ENCODE results near the gene PTPRJ.
"Not testable (repeated sequence)": the region's sequence is repeated elsewhere in the genome, so short reads cannot be mapped to it uniquely, and the experiment has no call there.

PTPRJ gene

DNA sequence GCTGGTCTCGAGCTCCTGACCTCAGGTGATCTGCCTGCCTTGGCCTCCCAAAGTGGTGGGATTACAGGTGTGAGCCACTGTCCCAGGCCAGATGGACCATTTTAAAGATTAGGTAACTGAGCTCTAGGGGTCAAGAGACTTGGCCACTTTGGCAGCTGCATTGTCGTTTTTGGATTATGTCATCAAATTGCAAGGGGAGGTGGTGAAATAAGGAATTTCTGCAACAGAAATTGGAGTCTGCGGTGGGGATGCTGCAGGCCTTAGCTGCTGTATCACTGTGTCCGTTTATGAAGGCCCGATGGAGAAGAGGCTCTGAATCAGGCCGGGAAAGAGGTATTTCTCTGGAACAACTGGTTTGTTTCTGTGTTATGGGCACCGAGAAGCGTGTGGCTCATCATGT, 34.6 kb downstream of the PTPRJ start:
- Mint-ChIP-seq H3K4me1 (ENCODE audit: low read depth) (peaks cover 85% of the 10 kb centered on the region), H3K36me3 (peaks cover 2% of the 10 kb centered on the region), H3K27me3 (no peaks in the 10 kb centered on the region), H3K9me3 (ENCODE audit: low read depth) (no peaks in the 10 kb centered on the region), H3K27ac (peak overlapping the region; percentile 34), H3K4me3 (no peak overlapping the region)

DNA sequence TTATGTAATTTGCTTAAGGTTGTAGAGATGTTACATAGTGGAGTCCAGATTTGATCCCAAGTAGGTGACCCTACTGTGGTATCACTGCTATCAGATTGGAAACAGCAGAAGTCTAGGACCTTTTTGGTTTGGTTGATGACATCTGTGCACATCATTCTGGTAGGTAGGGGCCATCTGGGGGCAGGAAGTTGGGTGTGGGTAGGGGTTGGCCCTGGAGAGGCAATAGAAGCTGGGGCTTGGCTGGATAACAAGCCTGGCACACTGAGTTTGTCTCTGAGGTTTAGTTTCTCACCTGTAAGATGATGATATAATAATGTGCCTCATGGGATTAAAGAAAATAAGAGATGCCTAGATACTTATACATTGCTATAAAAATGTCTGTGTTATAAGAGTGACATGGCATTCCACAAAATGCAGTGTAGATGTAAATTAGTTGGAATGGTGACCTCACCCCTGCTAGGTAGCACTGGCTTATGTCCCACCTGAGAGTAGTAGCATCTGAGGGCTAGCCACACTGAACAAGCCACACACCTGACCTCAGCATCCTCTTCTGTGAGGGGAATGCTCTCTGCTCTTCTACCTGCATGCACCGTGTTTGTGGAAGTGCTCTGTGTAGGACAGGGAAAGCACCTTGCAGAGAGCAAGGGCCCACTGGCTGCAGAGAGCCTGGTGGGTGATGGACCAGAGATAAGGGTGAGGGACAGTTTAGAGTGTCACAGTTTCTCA, 36.9 kb downstream of the PTPRJ start:
- H3K4me3 Mint-ChIP-seq: peak overlapping the region; percentile 33
- peaks cover 2% of the 10 kb centered on the region for H3K36me3 Mint-ChIP-seq
- no peaks in the 10 kb centered on the region for H3K27me3 Mint-ChIP-seq
- H3K27ac Mint-ChIP-seq: peak overlapping the region; percentile 81
- H3K9me3 Mint-ChIP-seq (ENCODE audit: low read depth): no peaks in the 10 kb centered on the region
- H3K4me1 Mint-ChIP-seq (ENCODE audit: low read depth): peaks cover 77% of the 10 kb centered on the region

DNA sequence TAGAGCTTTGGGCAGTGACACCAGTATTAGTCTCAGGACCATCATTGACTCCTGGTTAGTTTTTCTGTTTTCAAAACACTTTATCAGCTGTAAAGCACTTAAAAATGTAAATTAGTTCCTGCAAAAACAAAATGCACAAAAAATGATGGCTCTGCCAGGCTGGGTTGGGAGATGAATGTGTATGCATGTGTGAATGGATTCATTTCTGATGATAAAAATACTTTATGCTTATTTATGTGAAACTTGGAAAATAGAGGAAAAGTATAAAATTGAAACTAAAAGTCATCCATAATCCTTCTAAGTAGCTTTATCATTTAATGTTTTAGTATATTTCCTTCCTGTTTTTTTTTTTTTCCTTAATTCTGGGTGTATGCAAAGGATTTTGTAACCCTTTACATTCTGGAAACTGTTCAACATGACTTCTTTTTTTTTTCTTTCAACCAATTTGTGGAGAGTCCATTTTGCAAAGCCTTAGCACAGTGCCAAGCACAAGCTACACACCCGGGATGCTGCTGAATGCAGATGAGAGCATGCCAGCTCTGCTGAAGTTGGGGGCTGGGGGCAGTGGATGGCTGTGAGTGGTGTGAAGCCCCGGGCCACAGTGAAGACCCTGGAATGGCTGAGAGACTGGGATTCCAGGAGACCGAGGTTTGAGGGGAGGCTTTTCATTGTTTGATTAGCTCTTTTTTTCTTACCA, 37.6 kb downstream of the PTPRJ start:
- Mint-ChIP-seq H3K4me3 (no peak overlapping the region), H3K9me3 (ENCODE audit: low read depth) (no peaks in the 10 kb centered on the region), H3K4me1 (ENCODE audit: low read depth) (peaks cover 75% of the 10 kb centered on the region), H3K27ac (peak overlapping the region; percentile 81), H3K27me3 (no peaks in the 10 kb centered on the region), H3K36me3 (peaks cover 6% of the 10 kb centered on the region)

DNA sequence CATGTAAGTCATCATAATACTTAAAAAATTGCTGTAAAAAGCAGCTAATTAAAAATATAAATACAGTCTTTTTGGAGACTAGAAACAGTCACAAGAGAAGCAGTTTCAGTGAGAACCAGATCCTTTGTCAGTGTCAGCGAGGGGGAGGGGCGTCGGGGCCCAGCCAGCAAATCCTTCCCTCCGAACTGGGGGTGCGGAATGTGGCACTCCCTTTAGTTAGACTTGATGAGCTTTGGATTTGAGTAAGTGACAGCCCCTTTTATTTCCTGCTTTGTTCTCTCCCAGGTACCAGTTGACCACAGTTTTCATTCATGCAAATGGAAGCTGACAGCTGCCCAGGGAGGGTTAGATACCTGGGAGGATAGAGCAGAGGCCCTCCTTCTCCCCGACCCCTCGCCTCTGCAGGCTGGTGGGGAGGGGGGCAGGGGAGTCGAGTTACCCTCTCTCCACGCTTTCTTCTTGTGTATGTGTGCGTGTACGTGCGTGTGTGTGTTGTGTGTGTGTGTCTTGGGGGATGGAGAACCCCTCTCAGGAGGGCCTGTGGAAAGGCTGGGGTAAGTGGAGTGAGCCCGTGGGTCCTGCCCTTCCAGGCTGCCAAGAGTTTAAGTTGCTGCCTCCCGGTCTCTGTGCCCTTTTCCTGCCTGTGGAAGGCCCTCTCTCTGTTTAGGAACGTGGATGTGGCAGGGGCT, 38.3 kb downstream of the PTPRJ start:
- H3K27ac Mint-ChIP-seq: peak overlapping the region; percentile 81

DNA sequence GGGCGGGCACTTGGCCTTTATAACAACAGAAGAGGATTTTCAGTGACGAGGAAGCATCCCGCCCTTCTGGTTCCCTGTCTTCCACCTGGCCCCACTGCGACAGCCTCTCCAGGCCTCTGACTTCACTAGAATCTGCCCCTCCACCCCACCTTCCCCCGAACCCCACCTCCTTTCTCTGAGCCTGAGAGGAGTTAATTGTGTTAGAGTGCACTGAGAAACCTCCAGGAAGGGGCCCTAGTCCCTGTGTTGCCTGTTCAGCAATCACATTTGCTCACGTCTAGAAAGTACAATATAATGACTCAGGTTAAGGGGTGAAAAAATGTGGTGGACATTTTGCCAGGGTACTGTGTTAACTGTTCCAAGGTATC, 38.8 kb downstream of the PTPRJ start:
- Mint-ChIP-seq H3K27ac (peak overlapping the region; percentile 66), H3K36me3 (peaks cover 6% of the 10 kb centered on the region), H3K4me3 (no peak overlapping the region), H3K4me1 (ENCODE audit: low read depth) (peaks cover 63% of the 10 kb centered on the region), H3K9me3 (ENCODE audit: low read depth) (no peaks in the 10 kb centered on the region), H3K27me3 (no peaks in the 10 kb centered on the region)

More for the DNA sequence above, 38.3 kb downstream of the PTPRJ start:
- H3K4me3 Mint-ChIP-seq: no peak overlapping the region
- H3K4me1 Mint-ChIP-seq (ENCODE audit: low read depth): peaks cover 68% of the 10 kb centered on the region
- no peaks in the 10 kb centered on the region for H3K9me3 Mint-ChIP-seq (ENCODE audit: low read depth)
- no peaks in the 10 kb centered on the region for H3K27me3 Mint-ChIP-seq
- peaks cover 6% of the 10 kb centered on the region for H3K36me3 Mint-ChIP-seq

DNA sequence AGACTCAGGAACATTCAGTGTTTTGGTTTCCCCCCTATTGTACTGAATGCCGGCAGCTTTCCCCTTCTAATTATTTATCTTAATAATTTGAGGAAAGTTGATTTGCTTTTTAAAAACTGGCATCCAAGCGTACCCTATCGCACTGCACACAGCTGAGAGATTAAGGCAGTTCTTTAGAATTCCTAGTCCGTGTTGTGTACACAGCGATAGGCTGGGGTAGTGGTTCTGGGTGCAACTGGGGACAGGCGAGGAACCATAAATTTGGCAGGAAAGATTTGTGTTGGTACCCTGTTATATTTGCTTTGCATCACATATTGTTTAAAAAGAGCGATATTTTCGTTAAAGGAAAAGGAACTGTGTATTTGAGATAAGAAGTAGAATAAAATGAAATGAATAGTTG, 39.2 kb downstream of the PTPRJ start:
- H3K4me3 Mint-ChIP-seq: no peak overlapping the region
- H3K27ac Mint-ChIP-seq: peak overlapping the region; percentile 89
- no peaks in the 10 kb centered on the region for H3K9me3 Mint-ChIP-seq (ENCODE audit: low read depth)
- peaks cover 6% of the 10 kb centered on the region for H3K36me3 Mint-ChIP-seq
- peaks cover 61% of the 10 kb centered on the region for H3K4me1 Mint-ChIP-seq (ENCODE audit: low read depth)
- H3K27me3 Mint-ChIP-seq: no peaks in the 10 kb centered on the region

DNA sequence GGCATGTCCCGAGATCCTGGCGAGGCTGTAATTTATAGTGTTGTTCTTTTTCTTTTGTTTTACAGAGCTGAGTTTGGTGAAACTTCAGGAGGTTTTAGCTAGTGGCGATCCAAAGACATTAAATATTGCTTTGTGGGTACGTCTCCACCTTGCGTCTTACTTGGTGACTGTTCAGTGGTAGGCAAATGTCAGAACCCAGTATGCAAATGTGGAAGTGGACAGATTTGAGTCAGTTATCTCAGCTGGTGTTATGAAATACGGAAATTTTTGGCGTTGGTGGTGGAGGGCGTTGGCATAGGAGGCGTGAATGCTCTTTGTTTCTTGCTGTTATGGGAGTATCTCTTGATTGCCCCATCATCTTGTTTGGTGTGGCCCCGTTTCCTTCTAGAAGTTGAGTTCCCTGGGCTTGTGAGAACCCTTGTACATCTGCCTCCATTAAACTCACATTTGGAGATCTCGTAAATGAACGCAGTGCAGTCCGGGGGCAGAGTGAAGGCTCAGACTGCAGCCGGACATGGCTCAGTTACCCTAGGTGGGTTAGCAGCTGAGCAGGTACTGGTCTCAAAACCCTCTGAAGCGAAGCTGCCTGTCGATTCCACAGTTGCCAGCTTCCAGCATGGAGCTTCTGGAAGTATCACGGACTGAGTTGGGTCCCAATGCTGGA, 39.9 kb downstream of the PTPRJ start:
- Mint-ChIP-seq H3K27me3 (no peaks in the 10 kb centered on the region), H3K9me3 (ENCODE audit: low read depth) (no peaks in the 10 kb centered on the region), H3K4me3 (peak overlapping the region; percentile 57), H3K27ac (peak overlapping the region; percentile 89), H3K4me1 (ENCODE audit: low read depth) (peaks cover 55% of the 10 kb centered on the region), H3K36me3 (peaks cover 6% of the 10 kb centered on the region)

DNA sequence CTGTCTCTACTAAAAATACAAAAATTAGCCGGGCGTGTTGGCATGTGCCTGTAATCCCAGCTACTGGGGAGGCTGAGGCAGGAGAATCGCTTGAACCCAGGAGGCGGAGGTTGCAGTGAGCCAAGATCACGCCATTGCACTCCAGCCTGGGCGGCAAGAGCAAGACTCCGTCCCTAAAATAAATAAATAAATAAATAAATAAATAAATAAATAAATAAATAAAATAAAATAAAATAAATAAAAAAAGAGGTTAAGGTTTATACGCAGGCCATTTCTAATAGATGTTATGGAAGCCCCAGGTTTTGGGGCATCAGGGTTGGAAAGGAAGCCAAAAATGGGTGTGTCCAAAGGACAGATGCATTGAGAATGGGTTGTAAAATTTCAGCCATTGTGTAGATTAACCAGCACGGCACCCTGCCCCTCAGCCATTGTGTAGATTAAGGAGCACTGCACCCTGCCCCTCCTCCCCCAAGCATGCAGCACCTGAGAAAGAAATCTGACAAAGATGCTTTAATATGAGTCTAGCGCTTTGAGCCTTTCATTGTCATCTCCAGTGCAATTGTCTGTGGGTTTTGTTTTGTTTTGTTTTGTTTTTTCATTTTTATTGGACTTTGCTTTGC, 41.0 kb downstream of the PTPRJ start:
- H3K4me3 Mint-ChIP-seq; H3K36me3 Mint-ChIP-seq; H3K9me3 Mint-ChIP-seq (ENCODE audit: low read depth); H3K27me3 Mint-ChIP-seq; H3K27ac Mint-ChIP-seq: not testable (repeated sequence)
- peaks cover 48% of the 10 kb centered on the region for H3K4me1 Mint-ChIP-seq (ENCODE audit: low read depth)

DNA sequence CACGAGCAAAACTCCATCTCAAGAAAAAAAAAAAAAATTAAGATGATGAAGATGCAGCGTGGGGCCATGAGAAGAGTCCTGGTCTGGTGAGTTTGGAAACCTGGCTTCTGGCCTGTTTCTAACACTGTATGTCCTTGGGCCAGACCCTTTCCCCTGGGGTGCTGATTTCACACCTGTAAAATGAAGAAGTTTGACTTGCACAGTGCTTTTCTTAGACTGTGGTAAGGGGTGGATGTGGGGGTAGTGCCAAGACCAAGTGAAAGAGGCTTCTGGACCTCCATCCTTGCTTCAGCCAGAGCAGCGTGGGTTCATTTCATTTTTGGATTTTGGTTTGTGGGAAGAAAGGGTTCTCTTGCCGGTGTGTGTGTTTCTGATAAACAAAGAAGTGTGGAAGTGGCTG, 42.1 kb downstream of the PTPRJ start:
- peaks cover 37% of the 10 kb centered on the region for H3K4me1 Mint-ChIP-seq (ENCODE audit: low read depth)
- peaks cover 6% of the 10 kb centered on the region for H3K36me3 Mint-ChIP-seq
- no peaks in the 10 kb centered on the region for H3K27me3 Mint-ChIP-seq
- peak overlapping the region; percentile 22 for H3K27ac Mint-ChIP-seq
- no peaks in the 10 kb centered on the region for H3K9me3 Mint-ChIP-seq (ENCODE audit: low read depth)
- no peak overlapping the region for H3K4me3 Mint-ChIP-seq

DNA sequence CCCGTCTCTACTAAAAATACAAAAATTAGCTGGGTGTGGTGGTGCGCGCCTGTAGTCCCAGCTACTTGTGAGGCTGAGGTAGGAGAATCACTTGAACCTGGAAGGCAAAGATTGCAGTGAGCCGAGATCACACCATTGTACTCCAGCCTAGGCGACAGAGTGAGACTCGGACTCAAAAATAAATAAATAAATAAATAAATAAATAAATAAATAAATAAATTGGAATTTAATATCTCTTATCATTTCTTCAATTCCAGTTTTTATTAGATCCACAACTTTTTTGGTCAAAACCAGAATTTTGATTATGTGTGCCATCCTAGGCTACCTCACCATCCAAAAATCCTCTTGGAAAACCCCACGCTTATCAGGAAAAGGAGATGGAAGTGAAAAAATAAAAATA, 43.2 kb downstream of the PTPRJ start:
- not testable (repeated sequence) for H3K27ac Mint-ChIP-seq; H3K36me3 Mint-ChIP-seq; H3K27me3 Mint-ChIP-seq; H3K9me3 Mint-ChIP-seq (ENCODE audit: low read depth); H3K4me3 Mint-ChIP-seq
- peaks cover 26% of the 10 kb centered on the region for H3K4me1 Mint-ChIP-seq (ENCODE audit: low read depth)

DNA sequence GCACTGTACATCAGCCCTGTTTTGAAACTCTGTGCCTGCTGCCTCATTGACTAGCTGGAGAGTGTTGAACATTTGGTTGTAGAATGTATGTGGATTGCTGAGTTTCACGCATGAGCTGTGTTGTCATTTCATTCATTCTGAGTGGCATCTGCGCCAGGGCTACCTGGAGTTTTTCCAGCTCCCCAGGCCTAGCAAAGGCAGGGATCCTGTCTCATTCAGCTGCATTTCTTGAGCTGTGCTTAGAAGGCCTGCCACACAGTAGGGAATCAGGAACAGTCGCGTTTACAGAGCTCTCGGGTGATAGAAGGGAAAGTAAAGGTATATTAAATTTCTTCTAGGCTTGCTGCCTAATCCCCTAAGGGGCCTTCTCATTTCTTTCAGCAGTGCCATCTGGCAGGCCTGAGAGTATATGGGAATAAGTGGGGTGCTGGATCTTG, 44.3 kb downstream of the PTPRJ start:
- Mint-ChIP-seq H3K27ac (no peak overlapping the region), H3K27me3 (no peaks in the 10 kb centered on the region), H3K4me1 (ENCODE audit: low read depth) (peaks cover 27% of the 10 kb centered on the region), H3K36me3 (peaks cover 6% of the 10 kb centered on the region), H3K9me3 (ENCODE audit: low read depth) (no peaks in the 10 kb centered on the region), H3K4me3 (no peak overlapping the region)

DNA sequence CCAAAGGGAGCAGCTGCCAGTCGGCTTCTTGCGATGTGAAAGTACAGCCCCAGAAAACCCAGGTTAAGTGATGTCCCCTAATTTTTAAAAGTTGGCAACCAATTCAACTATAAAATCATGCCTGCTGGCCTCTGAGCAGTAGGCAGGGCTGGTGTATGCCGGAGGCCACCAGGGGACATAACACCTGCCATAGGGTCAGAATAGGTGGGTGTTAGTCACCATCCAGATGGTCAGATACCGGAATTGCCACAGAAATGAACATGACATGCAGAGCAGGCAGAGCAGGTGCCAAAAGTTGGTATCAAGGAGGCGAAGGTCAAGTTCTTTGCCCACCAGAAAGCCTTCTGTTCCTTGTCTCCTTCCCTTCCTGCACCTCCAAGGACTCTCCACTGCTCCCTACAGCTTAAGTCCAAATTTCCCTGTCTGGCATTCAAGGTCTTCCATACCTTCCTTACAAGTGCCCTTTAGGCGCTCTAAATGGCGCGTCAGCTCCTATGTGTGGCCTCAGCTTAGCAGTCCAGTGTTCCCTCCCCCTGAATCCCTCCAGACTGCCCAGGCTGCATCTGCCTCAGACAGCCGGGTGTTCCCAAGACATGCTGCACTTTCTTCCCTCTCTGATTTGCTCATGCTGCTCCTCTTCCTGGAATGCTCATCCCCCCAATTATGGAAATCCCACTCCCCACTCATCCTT, 45.1 kb downstream of the PTPRJ start:
- peaks cover 3% of the 10 kb centered on the region for H3K36me3 Mint-ChIP-seq
- no peaks in the 10 kb centered on the region for H3K27me3 Mint-ChIP-seq
- H3K9me3 Mint-ChIP-seq (ENCODE audit: low read depth): no peaks in the 10 kb centered on the region
- no peak overlapping the region for H3K4me3 Mint-ChIP-seq
- H3K4me1 Mint-ChIP-seq (ENCODE audit: low read depth): peaks cover 27% of the 10 kb centered on the region
- peak overlapping the region; percentile 2 for H3K27ac Mint-ChIP-seq

DNA sequence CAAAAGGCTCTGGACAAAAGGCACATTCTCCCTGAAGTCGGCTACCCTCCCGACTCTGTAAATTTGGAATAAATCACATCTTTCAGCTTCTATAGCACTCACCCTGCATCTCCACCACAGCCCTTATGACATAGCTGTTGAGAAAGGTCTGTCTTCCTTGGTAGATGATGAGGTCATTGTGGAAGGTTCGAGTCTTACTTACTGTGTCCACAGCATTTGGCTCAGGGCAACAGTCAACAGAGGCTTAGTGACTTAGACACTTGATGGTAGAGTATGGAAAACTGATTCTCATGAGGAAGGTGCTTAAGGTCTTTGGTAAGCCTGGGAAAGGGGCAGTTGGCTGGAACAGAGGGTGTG, 45.6 kb downstream of the PTPRJ start:
- Mint-ChIP-seq H3K36me3 (peaks cover 3% of the 10 kb centered on the region), H3K9me3 (ENCODE audit: low read depth) (no peaks in the 10 kb centered on the region), H3K27me3 (no peaks in the 10 kb centered on the region), H3K4me1 (ENCODE audit: low read depth) (peaks cover 24% of the 10 kb centered on the region), H3K27ac (peak overlapping the region; percentile 2), H3K4me3 (no peak overlapping the region)

DNA sequence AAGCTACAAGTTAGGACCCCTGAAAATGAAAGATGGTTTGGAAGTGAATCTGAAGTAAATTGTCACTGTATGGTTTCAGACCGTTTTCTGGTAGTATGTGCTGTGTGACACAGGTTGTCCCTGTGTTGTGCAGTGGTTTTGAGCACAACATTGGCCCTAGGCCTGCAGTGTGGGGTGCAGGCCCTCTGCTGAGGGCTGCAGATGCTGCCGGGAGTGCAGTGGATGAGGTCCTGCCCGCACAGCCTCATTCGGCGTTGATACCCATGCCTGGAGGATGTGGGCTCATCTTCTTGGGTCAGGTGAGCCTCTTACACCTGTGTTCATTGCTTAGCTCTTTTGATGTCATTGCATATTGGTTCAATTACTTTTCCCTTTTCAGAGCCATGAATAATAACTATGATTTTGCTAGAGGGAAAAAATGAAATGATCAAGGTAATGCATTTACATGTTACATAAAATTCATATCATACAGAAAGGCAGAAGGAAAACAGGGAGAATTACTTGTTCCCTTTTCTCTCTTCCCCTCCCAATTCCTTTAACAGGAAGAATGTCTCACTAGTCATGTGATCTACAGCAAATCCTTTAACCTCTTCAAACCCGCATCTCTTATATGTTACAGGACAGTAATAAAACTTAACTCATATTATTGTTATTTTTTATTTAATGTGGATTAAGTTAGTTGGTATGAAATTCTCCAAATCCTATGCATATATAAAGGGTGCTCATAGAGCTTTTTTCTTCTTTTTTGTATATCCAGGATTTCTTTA, 48.7 kb downstream of the PTPRJ start:
- no peaks in the 10 kb centered on the region for H3K9me3 Mint-ChIP-seq (ENCODE audit: low read depth)
- H3K4me1 Mint-ChIP-seq (ENCODE audit: low read depth): peaks cover 46% of the 10 kb centered on the region
- H3K4me3 Mint-ChIP-seq: no peak overlapping the region
- H3K27ac Mint-ChIP-seq: peak overlapping the region; percentile 18
- H3K27me3 Mint-ChIP-seq: no peaks in the 10 kb centered on the region
- peaks cover 5% of the 10 kb centered on the region for H3K36me3 Mint-ChIP-seq
